Measurements from ENCODE around the gene RNF11. TPM values are rescaled to one million over a fixed set of nuclear protein-coding genes. Genes with fewer than 3 reads are reported as not detected.

RNF11 gene
- total and polyA plus RNA-seq, 2 of the 8 experiments (the other 6 are each of a cell fraction or from before 2014, with no cell fraction given), result 49.6 to 54.2 TPM

DNA sequence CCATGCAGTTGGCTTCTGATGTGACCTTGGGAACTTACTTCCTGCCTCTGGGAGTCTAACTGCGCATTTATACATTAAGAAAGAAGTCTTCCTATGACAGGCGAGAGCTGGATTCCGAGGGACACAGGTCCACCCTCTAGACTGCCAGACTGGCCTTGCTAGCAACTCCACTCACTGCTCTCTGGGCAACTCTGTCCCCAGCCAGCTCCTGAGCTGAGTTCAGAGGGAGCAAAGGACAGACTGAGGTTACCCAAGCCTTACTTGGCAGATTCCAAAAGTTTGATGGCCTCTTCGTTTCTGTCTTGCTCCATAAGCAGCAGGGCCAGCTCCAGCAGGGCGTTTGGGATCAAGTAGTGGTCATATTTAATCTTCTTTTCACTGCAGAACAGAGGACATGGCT, 52.5 kb downstream of the RNF11 start (continued):
- TF ChIP-seq CHD7 (IDR thresholded peaks at IDR 0.05; ENCODE audit: insufficient replicate concordance, low read length), result no peak
- TF ChIP-seq SP4 (IDR thresholded peaks at IDR 0.05; ENCODE audit: low read length), result no peak
- no peak for TF ChIP-seq ATF2 (IDR thresholded peaks at IDR 0.05; ENCODE audit: low read length)
- no peak for TF ChIP-seq ZNF274 (IDR thresholded peaks at IDR 0.05; ENCODE audit: borderline replicate concordance, extremely low read depth, low read length)
- TF ChIP-seq TCF12 (IDR thresholded peaks at IDR 0.05; ENCODE audit: low read depth, low read length), result no peak
- no peak for TF ChIP-seq RBBP5 (IDR thresholded peaks at IDR 0.05; ENCODE audit: borderline replicate concordance, low read depth, low read length)
- TF ChIP-seq CBX5 (IDR thresholded peaks at IDR 0.05; ENCODE audit: low read depth, low read length), result no peak
- TF ChIP-seq, protein P1, sequence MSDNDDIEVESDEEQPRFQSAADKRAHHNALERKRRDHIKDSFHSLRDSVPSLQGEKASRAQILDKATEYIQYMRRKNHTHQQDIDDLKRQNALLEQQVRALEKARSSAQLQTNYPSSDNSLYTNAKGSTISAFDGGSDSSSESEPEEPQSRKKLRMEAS (IDR thresholded peaks at IDR 0.05), result no peak
